Activated naive CD8-positive, alpha-beta T cell treated with anti-CD3 and anti-CD28 coated beads for 36 hours (primary cell): ENCODE measurements around the gene CAMTA1. TPM values are rescaled to one million over a fixed set of nuclear protein-coding genes. Genes with fewer than 3 reads are reported as not detected.

Experiments
- DNase-seq: peaks from one replicate; pipeline ENCODE4 v3.0.0; 2021
- H3K27ac Mint-ChIP-seq: one replicate; pipeline ENCODE4 v1.8.0; 2022; ENCODE audit warnings: mild to moderate bottlenecking, moderate library complexity, mixed read lengths
- H3K27me3 Mint-ChIP-seq: one replicate; pipeline ENCODE4 v1.8.0; 2022; ENCODE audit warnings: mild to moderate bottlenecking, mixed read lengths
- H3K36me3 Mint-ChIP-seq: one replicate; pipeline ENCODE4 v1.8.0; 2021; ENCODE audit warnings: mild to moderate bottlenecking, mixed read lengths
- H3K4me1 Mint-ChIP-seq: one replicate; pipeline ENCODE4 v1.8.0; 2021; ENCODE audit warnings: mixed read lengths
- H3K4me3 Mint-ChIP-seq: one replicate; pipeline ENCODE4 v1.8.0; 2022; ENCODE audit warnings: mild to moderate bottlenecking, moderate library complexity, mixed read lengths
- H3K9me3 Mint-ChIP-seq: one replicate; pipeline ENCODE4 v1.8.0; 2022; ENCODE audit warnings: mixed read lengths
- total RNA-seq, 2 experiments: library from RNA; stranded (reverse); gene quantifications; one replicate each; pipeline ENCODE4 v1.2.3, GENCODE V29; 2021

The CAMTA1 gene
- total RNA-seq, 2 experiments from 2014 or later: 70.4 to 71.4 TPM

GRCh38 chr1:6888268-6888667 lies 103.0 kb downstream of the CAMTA1 start:
- Mint-ChIP-seq H3K27ac (no peak overlapping the region), H3K36me3 (no peaks in the 10 kb centered on the region), H3K4me1 (peaks cover 9% of the 10 kb centered on the region), H3K27me3 (no peaks in the 10 kb centered on the region), H3K4me3 (no peak overlapping the region), H3K9me3 (no peaks in the 10 kb centered on the region)
- no peak for DNase-seq

- Mint-ChIP-seq H3K36me3 (no peaks in the 10 kb centered on the region), H3K4me1 (peaks cover 9% of the 10 kb centered on the region), H3K27ac (no peak overlapping the region), H3K9me3 (no peaks in the 10 kb centered on the region), H3K4me3 (no peak overlapping the region), H3K27me3 (no peaks in the 10 kb centered on the region)
- no peak for DNase-seq
Measured at GRCh38 chr1:6888870-6889269, 103.6 kb downstream of the CAMTA1 start.

- no peaks in the 10 kb centered on the region for H3K27me3 Mint-ChIP-seq
- no peaks in the 10 kb centered on the region for H3K36me3 Mint-ChIP-seq
- no peak overlapping the region for H3K27ac Mint-ChIP-seq
- H3K9me3 Mint-ChIP-seq: no peaks in the 10 kb centered on the region
- DNase-seq: peak; percentile 29
- H3K4me3 Mint-ChIP-seq: no peak overlapping the region
- peaks cover 9% of the 10 kb centered on the region for H3K4me1 Mint-ChIP-seq
Measured at GRCh38 chr1:6889875-6890480, 104.7 kb downstream of the CAMTA1 start.

GRCh38 chr1:6890686-6891085 lies 105.4 kb downstream of the CAMTA1 start:
- Mint-ChIP-seq H3K27ac (no peak overlapping the region), H3K36me3 (no peaks in the 10 kb centered on the region), H3K4me3 (no peak overlapping the region), H3K4me1 (peaks cover 9% of the 10 kb centered on the region), H3K27me3 (no peaks in the 10 kb centered on the region), H3K9me3 (no peaks in the 10 kb centered on the region)
- DNase-seq: no peak

GRCh38 chr1:6891781-6892579 lies 106.7 kb downstream of the CAMTA1 start:
- Mint-ChIP-seq H3K4me3 (no peak overlapping the region), H3K9me3 (no peaks in the 10 kb centered on the region), H3K4me1 (peaks cover 6% of the 10 kb centered on the region), H3K36me3 (no peaks in the 10 kb centered on the region), H3K27me3 (no peaks in the 10 kb centered on the region), H3K27ac (no peak overlapping the region)
- peak; percentile 11 for DNase-seq

GRCh38 chr1:6893388-6893787 lies 108.1 kb downstream of the CAMTA1 start:
- no peaks in the 10 kb centered on the region for H3K27me3 Mint-ChIP-seq
- H3K9me3 Mint-ChIP-seq: no peaks in the 10 kb centered on the region
- no peak for DNase-seq
- H3K4me3 Mint-ChIP-seq: no peak overlapping the region
- H3K36me3 Mint-ChIP-seq: peaks cover 3% of the 10 kb centered on the region
- no peak overlapping the region for H3K27ac Mint-ChIP-seq
- peaks cover 6% of the 10 kb centered on the region for H3K4me1 Mint-ChIP-seq

GRCh38 chr1:6897138-6897537 lies 111.9 kb downstream of the CAMTA1 start:
- no peaks in the 10 kb centered on the region for H3K27me3 Mint-ChIP-seq
- peaks cover 2% of the 10 kb centered on the region for H3K4me1 Mint-ChIP-seq
- peaks cover 3% of the 10 kb centered on the region for H3K36me3 Mint-ChIP-seq
- DNase-seq: no peak
- no peak overlapping the region for H3K4me3 Mint-ChIP-seq
- H3K27ac Mint-ChIP-seq: no peak overlapping the region
- H3K9me3 Mint-ChIP-seq: no peaks in the 10 kb centered on the region

- H3K27ac Mint-ChIP-seq: no peak overlapping the region
- H3K4me1 Mint-ChIP-seq: peaks cover 5% of the 10 kb centered on the region
- H3K27me3 Mint-ChIP-seq: no peaks in the 10 kb centered on the region
- H3K36me3 Mint-ChIP-seq: peaks cover 3% of the 10 kb centered on the region
- DNase-seq: no peak
- peaks cover 6% of the 10 kb centered on the region for H3K9me3 Mint-ChIP-seq
- no peak overlapping the region for H3K4me3 Mint-ChIP-seq
Measured at GRCh38 chr1:6898974-6899539, 113.8 kb downstream of the CAMTA1 start.

GRCh38 chr1:6899621-6900020 lies 114.4 kb downstream of the CAMTA1 start:
- no peak for DNase-seq
- H3K4me3 Mint-ChIP-seq: no peak overlapping the region
- no peak overlapping the region for H3K27ac Mint-ChIP-seq
- no peaks in the 10 kb centered on the region for H3K27me3 Mint-ChIP-seq
- H3K9me3 Mint-ChIP-seq: peaks cover 6% of the 10 kb centered on the region
- peaks cover 5% of the 10 kb centered on the region for H3K4me1 Mint-ChIP-seq
- peaks cover 3% of the 10 kb centered on the region for H3K36me3 Mint-ChIP-seq

- Mint-ChIP-seq H3K4me3 (no peak overlapping the region), H3K9me3 (peaks cover 6% of the 10 kb centered on the region), H3K4me1 (peaks cover 11% of the 10 kb centered on the region), H3K27me3 (no peaks in the 10 kb centered on the region), H3K27ac (no peak overlapping the region), H3K36me3 (peaks cover 3% of the 10 kb centered on the region)
- DNase-seq: no peak
Measured at GRCh38 chr1:6902153-6902552, 116.9 kb downstream of the CAMTA1 start.

- Mint-ChIP-seq H3K27me3 (peaks cover 6% of the 10 kb centered on the region), H3K4me1 (peaks cover 11% of the 10 kb centered on the region), H3K36me3 (no peaks in the 10 kb centered on the region), H3K27ac (no peak overlapping the region), H3K9me3 (peaks cover 6% of the 10 kb centered on the region), H3K4me3 (no peak overlapping the region)
- DNase-seq: no peak
Measured at GRCh38 chr1:6904476-6905170, 119.4 kb downstream of the CAMTA1 start.

GRCh38 chr1:6905331-6905730 lies 120.1 kb downstream of the CAMTA1 start:
- Mint-ChIP-seq H3K36me3 (no peaks in the 10 kb centered on the region), H3K4me3 (no peak overlapping the region), H3K27me3 (peaks cover 6% of the 10 kb centered on the region), H3K9me3 (peaks cover 6% of the 10 kb centered on the region), H3K27ac (no peak overlapping the region), H3K4me1 (peaks cover 11% of the 10 kb centered on the region)
- DNase-seq: no peak

GRCh38 chr1:6905790-6906189 lies 120.5 kb downstream of the CAMTA1 start:
- H3K36me3 Mint-ChIP-seq: no peaks in the 10 kb centered on the region
- no peak overlapping the region for H3K4me3 Mint-ChIP-seq
- peaks cover 6% of the 10 kb centered on the region for H3K9me3 Mint-ChIP-seq
- H3K27me3 Mint-ChIP-seq: peaks cover 6% of the 10 kb centered on the region
- no peak for DNase-seq
- H3K27ac Mint-ChIP-seq: no peak overlapping the region
- H3K4me1 Mint-ChIP-seq: peaks cover 11% of the 10 kb centered on the region

GRCh38 chr1:6906783-6907182 lies 121.5 kb downstream of the CAMTA1 start:
- Mint-ChIP-seq H3K9me3 (peaks cover 6% of the 10 kb centered on the region), H3K36me3 (no peaks in the 10 kb centered on the region), H3K4me1 (peaks cover 11% of the 10 kb centered on the region), H3K27me3 (peaks cover 9% of the 10 kb centered on the region), H3K4me3 (no peak overlapping the region), H3K27ac (no peak overlapping the region)
- DNase-seq: no peak

GRCh38 chr1:6907201-6907600 lies 121.9 kb downstream of the CAMTA1 start:
- H3K27ac Mint-ChIP-seq: no peak overlapping the region
- H3K4me3 Mint-ChIP-seq: no peak overlapping the region
- H3K9me3 Mint-ChIP-seq: peaks cover 6% of the 10 kb centered on the region
- H3K4me1 Mint-ChIP-seq: peaks cover 9% of the 10 kb centered on the region
- H3K27me3 Mint-ChIP-seq: peaks cover 12% of the 10 kb centered on the region
- DNase-seq: no peak
- H3K36me3 Mint-ChIP-seq: no peaks in the 10 kb centered on the region
